HCT116 (cell line): Measurements from ENCODE around the gene DNAH10. TPM values are rescaled to one million over a fixed set of nuclear protein-coding genes. Genes with fewer than 3 reads are reported as not detected.

Source experiments
- ATAC-seq: fragments of 200-7000 bp; cut with Tn5 transposase; 2 replicates; pipeline ENCODE4 v1.9.1; 2020; ENCODE audit warnings: mild to moderate bottlenecking, moderate library complexity
- BruUV-seq: library from RNA; stranded (reverse); fragments of 400-500 nt; replicated peaks from 2 replicates; lab custom pipeline; 2021; lab: Mats Ljungman, UMichigan
- CTCF ChIA-PET: fragments of 300-600 bp; sonication (Branson Sonifier 250); formaldehyde crosslinking; loops from one replicate; lab custom pipeline; 2021; ENCODE audit warnings: antibody characterized with exemption; lab: Charles Lee
- POLR2A ChIA-PET: fragments of 300-600, 350-600 bp; sonication (Branson Sonifier 250); formaldehyde crosslinking; loops from one replicate; lab custom pipeline; 2021; ENCODE audit warnings: antibody characterized with exemption; lab: Charles Lee
- RAD21 ChIA-PET, 2 experiments: fragments of 300-600 bp; sonication (Branson Sonifier 250); formaldehyde crosslinking; loops; one replicate each; lab custom pipeline; 2023; ENCODE audit warnings: low total read pairs in 2 of 2; ENCODE audit not compliant: uncharacterized antibody in 2 of 2, unreplicated experiment in 2 of 2, low non-redundant PET in 1 of 2; lab: Charles Lee
- DNase-seq: peaks from one replicate; pipeline ENCODE4 v3.0.0-alpha.2; 2010; ENCODE audit warnings: low read depth, low spot score
- H2AFZ ChIP-seq: fragments of 200-600 bp; shearing (Covaris generic), sonication (generic); 2 replicates; pipeline ENCODE4 v1.6.1; 2017; ENCODE audit warnings: low read depth, mixed run types, mixed read lengths, antibody characterized with exemption, low read length; ENCODE audit not compliant: poor library complexity, severe bottlenecking
- H3K27ac ChIP-seq: 2 replicates; pipeline ENCODE4 v1.5.1; 2012; ENCODE audit warnings: low read depth, low read length
- H3K27me3 ChIP-seq: fragments of 200-600 bp; sonication (generic); 2 replicates; pipeline ENCODE4 v1.6.1; 2016; ENCODE audit warnings: mixed run types, low read length, mixed read lengths; ENCODE audit not compliant: insufficient read depth
- H3K36me3 ChIP-seq, 2 experiments: fragments of 200-500 bp in 1 of 2; fragments of 200-600 bp in 1 of 2; sonication (Bioruptor generic) in 1 of 2; sonication (generic) in 1 of 2; 2 replicates each; pipeline versions ENCODE4 v1.5.1 to v1.6.1; 2014 to 2016; ENCODE audit warnings: low read length in 2 of 2, inconsistent platforms in 1 of 2, mixed read lengths in 1 of 2, mixed run types in 1 of 2; ENCODE audit not compliant: insufficient read depth in 2 of 2, control insufficient read depth in 1 of 2
- H3K4me1 ChIP-seq, 2 experiments: fragments of 200-600 bp in 1 of 2; sonication (generic) in 1 of 2; 2 replicates each; pipeline versions ENCODE4 v1.5.1 to v1.6.1; 2012 to 2017; ENCODE audit warnings: low read length in 2 of 2, inconsistent platforms in 1 of 2, mild to moderate bottlenecking in 1 of 2, mixed read lengths in 1 of 2, mixed run types in 1 of 2, moderate library complexity in 1 of 2; ENCODE audit not compliant: insufficient read depth in 2 of 2, control insufficient read depth in 1 of 2
- H3K4me2 ChIP-seq: fragments of 200-600 bp; sonication (generic); 2 replicates; pipeline ENCODE4 v1.6.1; 2017; ENCODE audit warnings: mixed run types, low read length, mixed read lengths
- H3K4me3 ChIP-seq, 2 experiments: fragments of 200-600 bp in 1 of 2; sonication (generic) in 1 of 2; replicated peaks in 1 of 2; 2 replicates each; pipeline ENCODE4 v1.5.1; 2011 to 2016; ENCODE audit warnings: low read length in 2 of 2, control low read depth in 1 of 2, low read depth in 1 of 2, mild to moderate bottlenecking in 1 of 2, mixed read lengths in 1 of 2, mixed run types in 1 of 2
- H3K79me2 ChIP-seq: fragments of 200-600 bp; sonication (generic); 2 replicates; pipeline ENCODE4 v1.6.1; 2017; ENCODE audit warnings: mild to moderate bottlenecking, mixed run types, low read length, moderate library complexity, mixed read lengths; ENCODE audit not compliant: insufficient read depth
- H3K9ac ChIP-seq: fragments of 200-600 bp; sonication (generic); 2 replicates; pipeline ENCODE4 v1.6.1; 2016; ENCODE audit warnings: low read length, mixed read lengths
- H3K9me2 ChIP-seq: fragments of 200-600 bp; sonication (generic), shearing (Covaris generic); 2 replicates; pipeline ENCODE4 v1.6.1; 2017; ENCODE audit warnings: mixed run types, mild to moderate bottlenecking, moderate library complexity; ENCODE audit not compliant: insufficient read depth
- H3K9me3 ChIP-seq, 2 experiments: fragments of 200-500 bp in 1 of 2; fragments of 200-600 bp in 1 of 2; sonication (Bioruptor generic) in 1 of 2; sonication (generic) in 1 of 2; 2 replicates each; pipeline ENCODE4 v1.6.1; 2014 to 2017; ENCODE audit warnings: low read length in 2 of 2, mixed read lengths in 2 of 2, inconsistent platforms in 1 of 2, low read depth in 1 of 2, mild to moderate bottlenecking in 1 of 2, mixed run types in 1 of 2, moderate library complexity in 1 of 2; ENCODE audit not compliant: control insufficient read depth in 1 of 2, insufficient read depth in 1 of 2
- H4K20me1 ChIP-seq: fragments of 200-600 bp; sonication (generic), shearing (Covaris generic); 2 replicates; pipeline ENCODE4 v1.6.1; 2017; ENCODE audit warnings: mixed run types, mild to moderate bottlenecking, moderate library complexity; ENCODE audit not compliant: insufficient read depth
- EZH2phosphoT487 ChIP-seq: fragments of 200-600 bp; IDR thresholded peaks from 2 replicates; pipeline ENCODE4 v1.6.1; 2018; ENCODE audit warnings: antibody characterized with exemption, borderline replicate concordance
- FOSL1 ChIP-seq: IDR thresholded peaks from 2 replicates; pipeline ENCODE4 v1.6.1; 2012; ENCODE audit warnings: low read depth
- POLR2AphosphoS5 ChIP-seq: IDR thresholded peaks from 2 replicates; pipeline ENCODE4 v1.6.1; 2011; ENCODE audit warnings: mild to moderate bottlenecking, low read depth, low read length, moderate library complexity
- REST ChIP-seq: IDR thresholded peaks from 2 replicates; pipeline ENCODE4 v1.6.1; 2012; ENCODE audit warnings: low read depth
- TCF7L2 ChIP-seq: IDR thresholded peaks from 2 replicates; pipeline ENCODE4 v1.7.0; 2011; ENCODE audit warnings: borderline replicate concordance, inconsistent platforms; ENCODE audit not compliant: insufficient read depth, insufficient read length; ENCODE audit errors: extremely low read depth
- ZFX ChIP-seq: fragments of 450-650 bp; IDR thresholded peaks from 2 replicates; pipeline ENCODE4 v1.6.1; 2017
- intact Hi-C: fragments of 100-400 bp; cut with micrococcal nuclease; formaldehyde crosslinking; loops from 2 replicates; pipeline ENCODE4 v1.10.0; 2022
- total RNA-seq: library from RNA; stranded (reverse); gene quantifications from one replicate; pipeline ENCODE4 v1.2.1, GENCODE V29; 2021; ENCODE audit not compliant: unreplicated experiment

DNAH10 gene
- total RNA-seq, 1 experiment from 2014 or later = 1.3 TPM

GRCh38 chr12:123850246-123851134 lies 88.4 kb downstream of the DNAH10 start:
- no peaks in the 10 kb centered on the region for H3K27me3 ChIP-seq
- H3K9me2 ChIP-seq = no peaks in the 10 kb centered on the region
- ChIA-PET RAD21 (no interaction called here), POLR2A (no interaction called here)
- no peaks in the 10 kb centered on the region for H3K36me3 ChIP-seq
- H3K4me1 ChIP-seq = no peaks in the 10 kb centered on the region
- no peak overlapping the region for H2AFZ ChIP-seq
- intact Hi-C loops = no loop called here
- no peaks in the 10 kb centered on the region for H3K79me2 ChIP-seq
- TF ChIP-seq FOSL1 (no peak), POLR2AphosphoS5 (no peak)
- TF ChIP-seq, all 23 proteins: peak for 0
- Histone ChIP-seq H4K20me1 (no peaks in the 10 kb centered on the region), H3K27ac (no peak overlapping the region), H3K4me2 (no peak overlapping the region), H3K9me3 (no peaks in the 10 kb centered on the region), H3K9ac (no peak overlapping the region), H3K4me3 (no peak overlapping the region)
- CTCF ChIA-PET = no interaction called here
- DNase-seq (no peak), ATAC-seq (no peak)
- BruUV-seq = no TSS peak

GRCh38 chr12:123853396-123854070 lies 91.4 kb downstream of the DNAH10 start:
- Histone ChIP-seq H3K79me2 (no peaks in the 10 kb centered on the region), H3K36me3 (no peaks in the 10 kb centered on the region), H3K4me2 (no peak overlapping the region), H3K9ac (no peak overlapping the region), H3K27me3 (no peaks in the 10 kb centered on the region), H2AFZ (no peak overlapping the region), H3K9me3 (no peaks in the 10 kb centered on the region), H3K4me1 (no peaks in the 10 kb centered on the region), H4K20me1 (no peaks in the 10 kb centered on the region), H3K27ac (no peak overlapping the region), H3K4me3 (no peak overlapping the region), H3K9me2 (no peaks in the 10 kb centered on the region)
- TF ChIP-seq EZH2phosphoT487 (no peak), ZFX (no peak), TCF7L2 (no peak), REST (no peak)
- BruUV-seq = no TSS peak
- ChIA-PET RAD21 (no interaction called here), CTCF (no interaction called here), POLR2A (no interaction called here)
- DNase-seq (no peak), ATAC-seq (no peak)
- intact Hi-C loops = no loop called here
